Measurements from ENCODE around the gene GDAP2. TPM values are rescaled to one million over a fixed set of nuclear protein-coding genes. Genes with fewer than 3 reads are reported as not detected.
"Not testable (repeated sequence)": the region's sequence is repeated elsewhere in the genome, so short reads cannot be mapped to it uniquely, and the experiment has no call there.

GDAP2 gene
- total RNA-seq, 1 experiment from 2014 or later, result 23.5 TPM

DNA sequence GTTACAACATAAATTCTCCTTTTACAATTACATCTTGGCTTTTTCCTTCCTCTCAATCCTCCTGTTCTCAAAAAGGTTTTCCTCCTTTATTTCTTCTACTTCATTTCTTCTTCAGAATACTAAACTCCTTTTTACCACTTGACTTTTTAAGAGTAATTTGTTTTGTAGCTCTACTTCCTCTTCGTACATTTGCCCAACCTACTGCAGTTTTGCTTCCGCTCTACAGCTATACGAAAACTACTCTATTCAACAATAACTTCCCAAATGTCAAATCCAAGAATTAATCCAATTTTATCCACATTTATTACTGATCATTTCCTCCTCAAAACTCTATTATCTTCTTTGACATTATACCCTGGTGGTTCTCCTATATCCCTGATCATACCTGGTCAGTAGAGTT lies 3.4 kb downstream of the GDAP2 start:
- Histone ChIP-seq H3K36me3 (ENCODE audit: insufficient read depth, low read length, poor library complexity, severe bottlenecking) (no peaks in the 10 kb centered on the region), H3K27me3 (replicated peaks; ENCODE audit: insufficient read depth, low read depth, low read length, poor library complexity) (no peaks in the 10 kb centered on the region), H3K4me3 (ENCODE audit: low read depth, low read length, poor library complexity, severe bottlenecking) (no peak overlapping the region), H3K4me1 (ENCODE audit: insufficient read depth, low read length, poor library complexity, severe bottlenecking) (peaks cover 8% of the 10 kb centered on the region), H3K27ac (ENCODE audit: low read depth, low read length, poor library complexity, severe bottlenecking) (no peak overlapping the region), H3K9me3 (ENCODE audit: low read depth, low read length, poor library complexity, severe bottlenecking) (no peaks in the 10 kb centered on the region)
- intact Hi-C loops (cut with micrococcal nuclease; ENCODE audit: unreplicated experiment), result no loop called here
- ChIA-PET CTCF (no interaction called here), POLR2A (ENCODE audit: low non-redundant PET) (no interaction called here)
- BruUV-seq (replicated peaks), result no TSS peak
- no peak for DNase-seq (ENCODE audit: low spot score)
- no peak for TF ChIP-seq EZH2 (IDR thresholded peaks at IDR 0.05; ENCODE audit: borderline replicate concordance, low read depth, low read length, poor library complexity, severe bottlenecking)
- TF ChIP-seq, protein P1, sequence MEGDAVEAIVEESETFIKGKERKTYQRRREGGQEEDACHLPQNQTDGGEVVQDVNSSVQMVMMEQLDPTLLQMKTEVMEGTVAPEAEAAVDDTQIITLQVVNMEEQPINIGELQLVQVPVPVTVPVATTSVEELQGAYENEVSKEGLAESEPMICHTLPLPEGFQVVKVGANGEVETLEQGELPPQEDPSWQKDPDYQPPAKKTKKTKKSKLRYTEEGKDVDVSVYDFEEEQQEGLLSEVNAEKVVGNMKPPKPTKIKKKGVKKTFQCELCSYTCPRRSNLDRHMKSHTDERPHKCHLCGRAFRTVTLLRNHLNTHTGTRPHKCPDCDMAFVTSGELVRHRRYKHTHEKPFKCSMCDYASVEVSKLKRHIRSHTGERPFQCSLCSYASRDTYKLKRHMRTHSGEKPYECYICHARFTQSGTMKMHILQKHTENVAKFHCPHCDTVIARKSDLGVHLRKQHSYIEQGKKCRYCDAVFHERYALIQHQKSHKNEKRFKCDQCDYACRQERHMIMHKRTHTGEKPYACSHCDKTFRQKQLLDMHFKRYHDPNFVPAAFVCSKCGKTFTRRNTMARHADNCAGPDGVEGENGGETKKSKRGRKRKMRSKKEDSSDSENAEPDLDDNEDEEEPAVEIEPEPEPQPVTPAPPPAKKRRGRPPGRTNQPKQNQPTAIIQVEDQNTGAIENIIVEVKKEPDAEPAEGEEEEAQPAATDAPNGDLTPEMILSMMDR (conservative IDR thresholded peaks at IDR 0.05; ENCODE audit: low read depth, low read length), result no peak

DNA sequence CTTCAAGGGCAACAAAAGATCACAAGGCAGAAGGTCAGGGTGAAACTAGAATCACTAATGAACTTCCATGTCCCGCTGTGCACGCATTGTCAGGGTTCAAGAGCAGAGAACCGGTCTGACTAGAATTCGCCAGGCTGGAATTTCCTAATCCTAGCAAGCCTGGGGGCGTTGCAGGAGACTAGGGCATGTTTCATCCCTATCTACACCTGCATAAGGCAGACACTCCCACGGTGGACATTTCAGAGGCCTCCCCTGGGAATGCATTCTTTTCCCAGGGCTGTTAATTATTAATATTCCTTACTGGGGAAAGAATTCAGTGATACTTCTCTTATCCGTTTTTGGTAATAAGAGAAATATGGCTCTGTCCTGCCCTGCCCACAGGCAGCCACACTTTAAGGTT lies 6.7 kb downstream of the GDAP2 start:
- H3K9me3 ChIP-seq (ENCODE audit: low read depth, low read length, poor library complexity, severe bottlenecking); H3K4me3 ChIP-seq (ENCODE audit: low read depth, low read length, poor library complexity, severe bottlenecking); H3K4me1 ChIP-seq (ENCODE audit: insufficient read depth, low read length, poor library complexity, severe bottlenecking); DNase-seq (ENCODE audit: low spot score); CTCF ChIA-PET; H3K27ac ChIP-seq (ENCODE audit: low read depth, low read length, poor library complexity, severe bottlenecking); POLR2A ChIA-PET (ENCODE audit: low non-redundant PET); BruUV-seq (replicated peaks); H3K27me3 ChIP-seq (replicated peaks; ENCODE audit: insufficient read depth, low read depth, low read length, poor library complexity); intact Hi-C loops (cut with micrococcal nuclease; ENCODE audit: unreplicated experiment): not testable (repeated sequence)
- H3K36me3 ChIP-seq (ENCODE audit: insufficient read depth, low read length, poor library complexity, severe bottlenecking), result peaks cover 12% of the 10 kb centered on the region

DNA sequence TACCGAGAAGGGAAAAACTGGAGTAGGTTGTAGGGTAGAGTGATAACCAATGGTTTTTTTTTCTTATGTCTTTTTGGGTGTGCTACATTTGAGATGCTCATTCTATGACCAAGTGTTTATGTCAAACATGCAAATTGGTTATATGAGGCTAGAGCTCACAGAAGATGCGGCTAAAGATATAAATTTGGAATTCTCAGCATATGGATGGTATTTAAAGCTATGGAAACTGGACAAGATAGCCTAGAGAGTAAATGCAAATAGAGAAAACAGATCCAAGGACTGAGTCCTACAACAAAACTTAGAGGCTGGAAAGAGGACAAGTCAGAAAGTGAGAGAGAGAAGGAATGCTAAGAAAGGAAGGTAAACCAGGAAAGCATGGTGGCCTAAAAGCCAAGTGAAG lies 7.4 kb downstream of the GDAP2 start:
- Histone ChIP-seq H3K27me3 (replicated peaks; ENCODE audit: insufficient read depth, low read depth, low read length, poor library complexity) (no peaks in the 10 kb centered on the region), H3K4me1 (ENCODE audit: insufficient read depth, low read length, poor library complexity, severe bottlenecking) (no peaks in the 10 kb centered on the region), H3K4me3 (ENCODE audit: low read depth, low read length, poor library complexity, severe bottlenecking) (no peak overlapping the region), H3K27ac (ENCODE audit: low read depth, low read length, poor library complexity, severe bottlenecking) (no peak overlapping the region), H3K9me3 (ENCODE audit: low read depth, low read length, poor library complexity, severe bottlenecking) (no peaks in the 10 kb centered on the region), H3K36me3 (ENCODE audit: insufficient read depth, low read length, poor library complexity, severe bottlenecking) (peaks cover 19% of the 10 kb centered on the region)
- ChIA-PET POLR2A (ENCODE audit: low non-redundant PET) (no interaction called here), CTCF (no interaction called here)
- intact Hi-C loops (cut with micrococcal nuclease; ENCODE audit: unreplicated experiment), result no loop called here
- DNase-seq (ENCODE audit: low spot score), result no peak
- TF ChIP-seq EZH2 (IDR thresholded peaks at IDR 0.05; ENCODE audit: borderline replicate concordance, low read depth, low read length, poor library complexity, severe bottlenecking), result no peak
- TF ChIP-seq, protein P1 (conservative IDR thresholded peaks at IDR 0.05; ENCODE audit: low read depth, low read length), result no peak
- no TSS peak for BruUV-seq (replicated peaks)

DNA sequence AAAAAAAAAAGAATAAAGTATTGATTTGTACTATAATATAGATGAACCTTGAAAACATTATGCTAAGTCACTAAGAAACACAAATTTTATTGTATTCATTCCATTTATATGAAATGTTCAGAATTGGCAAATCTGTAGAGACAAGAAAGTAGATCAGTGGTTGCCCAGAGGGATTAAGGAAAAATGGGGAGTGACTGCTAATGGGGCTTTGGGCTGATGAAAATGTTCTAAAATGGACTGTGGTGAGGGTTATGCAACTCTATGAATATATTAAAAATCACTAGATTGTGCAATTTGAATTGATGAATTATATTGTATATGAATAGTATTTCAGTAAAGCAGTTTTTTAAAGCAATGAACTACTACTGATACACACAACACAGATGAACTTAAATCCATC lies 10.0 kb downstream of the GDAP2 start:
- intact Hi-C loops (cut with micrococcal nuclease; ENCODE audit: unreplicated experiment), result no loop called here
- Histone ChIP-seq H3K36me3 (ENCODE audit: insufficient read depth, low read length, poor library complexity, severe bottlenecking) (peaks cover 20% of the 10 kb centered on the region), H3K27ac (ENCODE audit: low read depth, low read length, poor library complexity, severe bottlenecking) (no peak overlapping the region), H3K9me3 (ENCODE audit: low read depth, low read length, poor library complexity, severe bottlenecking) (no peaks in the 10 kb centered on the region), H3K4me3 (ENCODE audit: low read depth, low read length, poor library complexity, severe bottlenecking) (no peak overlapping the region), H3K27me3 (replicated peaks; ENCODE audit: insufficient read depth, low read depth, low read length, poor library complexity) (no peaks in the 10 kb centered on the region), H3K4me1 (ENCODE audit: insufficient read depth, low read length, poor library complexity, severe bottlenecking) (no peaks in the 10 kb centered on the region)
- POLR2A ChIA-PET (ENCODE audit: low non-redundant PET), result no interaction called here
- no peak for TF ChIP-seq EZH2 (IDR thresholded peaks at IDR 0.05; ENCODE audit: borderline replicate concordance, low read depth, low read length, poor library complexity, severe bottlenecking)
- TF ChIP-seq, protein P1 (conservative IDR thresholded peaks at IDR 0.05; ENCODE audit: low read depth, low read length), result no peak
- BruUV-seq (replicated peaks), result no TSS peak
- peak; percentile 3 for DNase-seq (ENCODE audit: low spot score)
- CTCF ChIA-PET, result no interaction called here
